GM12872 (cell line): ENCODE results near the gene SH3BP5L.

Experiments used
- CTCF ChIP-seq: IDR thresholded peaks from 3 replicates; pipeline ENCODE4 v1.5.1; 2011; ENCODE audit warnings: low read depth, mild to moderate bottlenecking, low read length, moderate library complexity; ENCODE audit not compliant: insufficient read depth

Gene SH3BP5L

DNA sequence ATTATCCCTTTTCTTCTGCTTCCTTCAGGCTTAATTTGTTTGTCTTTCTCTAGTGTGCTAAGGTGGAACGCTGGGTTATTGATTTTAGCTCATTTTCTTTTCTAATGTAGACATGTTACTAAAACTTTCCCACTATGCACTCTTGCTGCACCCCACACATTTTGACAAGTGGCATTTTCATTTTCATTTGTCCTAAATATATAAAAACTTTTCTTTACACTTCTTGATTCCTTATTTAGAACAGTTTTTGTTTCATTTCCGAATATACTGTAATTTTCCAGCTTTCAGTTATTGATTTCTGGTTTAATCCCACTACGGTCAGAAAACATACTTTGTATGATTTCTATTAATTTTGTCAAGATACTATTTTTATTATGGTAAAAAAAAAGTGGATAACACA lies 25.3 kb downstream of the SH3BP5L start:
- no peak for TF ChIP-seq CTCF

DNA sequence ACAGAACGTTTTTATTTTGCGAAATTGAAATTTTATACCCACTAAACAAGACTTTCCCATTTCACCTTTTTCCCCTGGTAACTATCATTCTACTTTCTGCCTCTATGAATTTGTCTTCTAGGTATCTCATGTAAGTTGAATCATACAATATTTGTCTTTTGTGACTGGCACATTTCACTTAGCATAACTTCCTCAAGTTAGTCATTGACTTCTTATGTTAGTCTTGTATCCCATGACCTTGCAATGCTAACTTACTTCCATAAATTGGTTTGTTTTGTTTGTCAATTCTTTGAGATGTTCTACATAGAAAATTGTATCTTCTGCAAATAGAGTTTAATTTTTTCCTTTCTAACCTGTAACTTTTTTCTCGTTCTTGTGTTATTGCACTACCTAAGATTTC lies 26.9 kb downstream of the SH3BP5L start:
- TF ChIP-seq CTCF, result no peak

GRCh38 chr1:248793592-248793991 lies 32.1 kb downstream of the SH3BP5L start:
- no peak for TF ChIP-seq CTCF

DNA sequence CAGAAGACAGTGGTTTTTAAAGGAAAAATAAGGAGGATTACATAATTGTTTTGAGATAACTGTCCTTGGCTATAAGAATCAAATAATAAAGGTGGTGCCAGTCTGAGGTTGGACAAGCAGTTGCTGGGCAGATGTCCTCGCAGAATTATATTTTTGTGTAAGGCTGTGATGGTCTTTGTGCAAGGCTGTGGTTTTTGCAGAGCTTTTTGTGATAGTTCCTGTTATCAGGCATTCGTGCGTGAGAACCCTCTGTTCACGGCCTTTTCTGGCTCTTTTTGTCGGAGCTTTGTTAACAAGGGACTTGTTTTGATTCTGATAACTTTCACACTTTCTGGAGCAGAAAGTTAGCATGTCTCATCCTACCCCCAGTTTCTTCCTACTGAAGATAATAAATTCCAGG lies 33.4 kb downstream of the SH3BP5L start:
- no peak for TF ChIP-seq CTCF

GRCh38 chr1:248791010-248791409 lies 34.7 kb downstream of the SH3BP5L start:
- TF ChIP-seq CTCF, result no peak

DNA sequence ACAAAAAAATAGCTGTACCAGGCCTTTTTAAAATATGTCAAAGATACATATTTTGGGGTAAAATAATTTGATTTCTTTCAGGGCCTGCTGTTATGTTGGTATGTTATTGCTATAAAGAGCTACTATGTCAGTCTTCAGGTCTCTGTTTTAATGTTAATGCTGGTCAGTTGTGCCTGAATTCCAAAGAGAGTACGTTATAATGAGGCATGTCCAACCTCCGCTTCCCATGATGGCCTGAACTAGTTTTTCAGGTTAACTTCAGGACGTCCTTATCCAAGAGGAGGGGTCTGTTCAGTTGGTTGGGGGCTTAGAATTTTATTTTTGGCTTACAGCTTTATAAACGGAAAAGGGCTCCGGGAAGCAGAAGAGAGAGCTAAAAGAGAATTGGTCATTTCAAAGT lies 35.3 kb downstream of the SH3BP5L start:
- no peak for TF ChIP-seq CTCF

DNA sequence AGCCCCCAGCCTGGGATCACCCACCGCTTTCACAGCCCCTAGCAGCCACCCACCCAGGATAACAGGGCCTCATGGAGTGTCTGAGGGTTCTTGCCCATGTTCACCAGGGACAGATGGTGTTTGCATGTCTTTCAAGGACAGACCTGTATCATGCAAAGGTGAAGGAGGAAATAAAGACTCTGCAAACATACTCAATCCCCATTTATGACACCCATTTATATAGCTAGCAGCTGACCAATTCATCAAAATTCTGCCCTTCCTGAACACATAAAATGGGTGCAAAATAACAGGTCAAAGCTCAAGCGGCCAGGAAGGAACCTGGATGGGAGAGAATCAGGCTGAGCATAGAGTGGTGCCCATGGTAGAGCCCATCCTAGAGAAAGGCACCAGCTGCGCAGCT lies 37.4 kb downstream of the SH3BP5L start:
- no peak for TF ChIP-seq CTCF

DNA sequence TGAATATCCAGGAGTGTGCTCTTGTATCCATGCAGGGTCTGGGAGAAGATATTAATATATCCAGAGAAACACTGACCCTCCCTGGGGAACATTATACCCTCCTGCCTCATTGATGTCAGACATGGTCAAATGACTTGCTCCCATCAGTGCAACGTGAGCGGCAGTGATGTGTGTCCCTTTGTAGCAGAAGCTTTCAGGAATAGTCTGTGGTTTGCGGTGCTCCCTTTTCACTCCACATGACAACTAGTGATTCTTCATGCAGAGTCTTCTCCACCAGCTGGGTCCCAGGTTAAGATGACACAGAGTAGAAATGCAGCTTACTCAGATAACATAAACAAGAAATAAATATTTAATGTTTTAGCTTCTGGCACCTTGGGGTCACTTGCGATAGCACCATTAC lies 38.3 kb downstream of the SH3BP5L start:
- TF ChIP-seq CTCF, result no peak
